ENCODE results near the gene BMP2.

BMP2 gene

DNA sequence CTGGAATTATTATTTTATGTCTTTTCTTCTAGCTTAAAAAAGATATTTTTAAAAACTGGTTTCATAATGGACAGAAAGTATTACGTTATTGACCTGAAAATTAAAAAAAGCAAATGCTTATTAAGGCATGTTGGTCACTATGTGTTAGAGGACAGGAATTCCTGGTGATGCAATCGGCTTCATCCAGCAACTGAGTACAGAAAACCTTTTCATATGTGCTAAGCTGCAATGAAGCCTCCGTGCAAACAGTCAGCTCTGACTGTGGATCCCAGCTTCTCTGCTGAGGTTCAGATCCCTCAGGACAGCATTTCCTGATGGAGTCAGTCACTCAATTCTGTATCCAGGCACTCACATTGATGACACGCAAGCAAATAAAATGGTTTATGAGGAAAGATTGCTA is 22.7 kb upstream of the BMP2 start:
- DNase-seq (ENCODE audit: extremely low spot score) = no peak
- POLR2A ChIA-PET = no interaction called here
- CTCF ChIA-PET = interaction anchor here (1.4 to 2.5 kb wide), 2 partner anchors 10 to 21 kb away, joined by 4 to 9 read pairs; no protein-coding TSS in a partner anchor
- TF ChIP-seq, protein P1, sequence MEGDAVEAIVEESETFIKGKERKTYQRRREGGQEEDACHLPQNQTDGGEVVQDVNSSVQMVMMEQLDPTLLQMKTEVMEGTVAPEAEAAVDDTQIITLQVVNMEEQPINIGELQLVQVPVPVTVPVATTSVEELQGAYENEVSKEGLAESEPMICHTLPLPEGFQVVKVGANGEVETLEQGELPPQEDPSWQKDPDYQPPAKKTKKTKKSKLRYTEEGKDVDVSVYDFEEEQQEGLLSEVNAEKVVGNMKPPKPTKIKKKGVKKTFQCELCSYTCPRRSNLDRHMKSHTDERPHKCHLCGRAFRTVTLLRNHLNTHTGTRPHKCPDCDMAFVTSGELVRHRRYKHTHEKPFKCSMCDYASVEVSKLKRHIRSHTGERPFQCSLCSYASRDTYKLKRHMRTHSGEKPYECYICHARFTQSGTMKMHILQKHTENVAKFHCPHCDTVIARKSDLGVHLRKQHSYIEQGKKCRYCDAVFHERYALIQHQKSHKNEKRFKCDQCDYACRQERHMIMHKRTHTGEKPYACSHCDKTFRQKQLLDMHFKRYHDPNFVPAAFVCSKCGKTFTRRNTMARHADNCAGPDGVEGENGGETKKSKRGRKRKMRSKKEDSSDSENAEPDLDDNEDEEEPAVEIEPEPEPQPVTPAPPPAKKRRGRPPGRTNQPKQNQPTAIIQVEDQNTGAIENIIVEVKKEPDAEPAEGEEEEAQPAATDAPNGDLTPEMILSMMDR (IDR thresholded peaks at IDR 0.05; ENCODE audit: control extremely low read depth, extremely low read depth, low read depth, missing control alignments) = no peak

DNA sequence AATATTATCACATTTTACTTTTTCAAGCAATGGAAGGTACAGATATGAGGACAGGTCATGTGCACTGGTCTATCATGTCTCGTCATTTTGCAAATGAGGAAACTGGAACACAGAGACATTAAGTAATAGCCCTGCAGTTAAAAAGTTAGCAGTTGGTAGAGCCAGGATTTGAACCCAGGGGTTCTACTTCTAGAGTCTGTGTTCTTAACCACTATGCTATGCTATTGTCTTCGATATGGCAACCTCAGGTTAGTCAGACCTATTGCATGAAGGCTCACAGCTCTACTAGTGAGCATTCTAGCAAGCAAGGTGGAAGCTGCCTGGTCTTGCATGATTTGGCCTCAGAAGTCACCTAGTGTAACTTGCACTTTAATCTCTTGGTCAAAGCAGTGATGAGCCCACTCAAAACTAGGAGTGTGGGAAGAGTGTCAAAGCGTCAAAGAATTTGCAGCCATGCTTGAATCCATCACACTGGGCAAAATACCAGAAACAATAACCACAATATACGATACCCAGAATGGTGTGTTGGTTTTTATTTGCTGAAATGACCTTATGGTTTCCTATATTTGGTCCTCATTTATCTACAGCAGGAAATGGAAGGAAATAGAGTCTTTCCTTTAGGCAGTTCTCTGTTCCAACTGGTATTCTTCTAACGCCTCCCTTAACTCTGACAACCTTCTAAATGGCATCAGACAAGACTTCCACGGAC is 20.4 kb upstream of the BMP2 start:
- DNase-seq (ENCODE audit: extremely low spot score) = no peak
- ChIA-PET POLR2A (no interaction called here), CTCF (no interaction called here)
- TF ChIP-seq, protein P1 (IDR thresholded peaks at IDR 0.05; ENCODE audit: control extremely low read depth, extremely low read depth, low read depth, missing control alignments) = no peak

DNA sequence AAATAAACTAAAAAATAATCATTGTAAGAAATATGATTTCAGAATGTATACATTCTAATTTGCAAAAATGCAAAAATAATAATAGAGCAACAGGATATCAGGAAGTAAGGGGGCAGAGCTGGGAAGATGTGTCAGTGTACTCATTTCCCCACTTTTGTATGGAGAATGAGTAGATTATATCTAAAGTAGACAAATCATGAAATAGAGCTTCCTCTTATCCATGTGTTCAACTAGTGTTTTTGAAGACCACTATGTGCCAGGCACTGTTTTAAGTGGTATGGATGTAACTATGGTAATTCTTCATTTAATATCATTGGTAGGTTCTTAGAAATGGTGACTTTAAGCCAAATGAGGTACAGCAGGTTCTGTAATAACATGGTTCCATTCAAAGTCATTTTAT is 17.0 kb upstream of the BMP2 start:
- POLR2A ChIA-PET = no interaction called here
- TF ChIP-seq, protein P1 (IDR thresholded peaks at IDR 0.05; ENCODE audit: control extremely low read depth, extremely low read depth, low read depth, missing control alignments) = no peak
- DNase-seq (ENCODE audit: extremely low spot score) = no peak
- CTCF ChIA-PET = interaction anchor here (1.3 to 1.6 kb wide), 2 partner anchors 15 to 16 kb away, joined by 4 to 6 read pairs; no protein-coding TSS in a partner anchor

DNA sequence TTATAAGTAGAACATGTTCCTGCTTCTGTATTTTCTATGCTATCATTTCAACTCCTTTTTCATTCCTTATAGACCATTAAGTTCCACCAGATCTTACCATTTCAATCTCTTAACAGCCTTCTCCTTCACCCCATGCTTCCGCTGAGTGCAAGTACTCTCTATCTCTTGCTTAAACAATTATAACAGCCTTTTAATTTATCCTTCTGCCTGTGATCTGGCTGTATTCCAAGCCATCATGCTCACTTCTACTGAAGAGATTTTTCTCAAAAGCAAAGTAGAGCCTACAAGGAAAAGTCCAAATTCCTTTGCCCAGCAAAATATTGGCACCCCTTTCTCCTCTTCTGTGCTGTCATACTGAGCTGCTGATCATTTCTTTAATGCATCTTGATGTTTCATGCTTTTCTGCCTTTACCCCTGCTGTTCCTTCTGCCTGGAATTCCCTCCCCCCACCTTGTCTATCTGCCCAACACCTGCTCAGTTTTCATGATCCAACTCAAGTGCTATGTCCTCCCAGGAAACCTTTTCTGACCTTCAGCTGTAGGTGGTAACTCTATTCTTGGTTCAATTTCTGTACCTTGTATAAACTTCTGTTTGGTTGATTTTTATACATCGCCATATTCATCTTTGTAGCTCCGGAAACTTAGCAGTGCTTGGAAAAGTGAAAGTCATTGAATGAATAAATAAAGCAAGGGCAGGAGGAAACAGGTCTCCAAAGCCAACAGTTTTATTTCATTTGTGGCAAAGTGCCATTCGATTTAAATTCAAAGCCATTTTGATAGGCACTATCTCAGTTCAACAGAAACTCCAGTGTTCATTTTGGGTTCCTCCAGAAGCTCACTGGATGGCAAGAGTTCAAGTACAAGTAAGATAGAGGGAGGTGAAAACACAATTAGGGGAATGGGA is 10.5 kb upstream of the BMP2 start:
- TF ChIP-seq, protein P1 (IDR thresholded peaks at IDR 0.05; ENCODE audit: control extremely low read depth, extremely low read depth, low read depth, missing control alignments) = no peak
- ChIA-PET CTCF (interaction anchor here (1.6 to 2.8 kb wide), 2 partner anchors 9 to 21 kb away, joined by 4 to 17 read pairs; no protein-coding TSS in a partner anchor), POLR2A (no interaction called here)
- no peak for DNase-seq (ENCODE audit: extremely low spot score)

DNA sequence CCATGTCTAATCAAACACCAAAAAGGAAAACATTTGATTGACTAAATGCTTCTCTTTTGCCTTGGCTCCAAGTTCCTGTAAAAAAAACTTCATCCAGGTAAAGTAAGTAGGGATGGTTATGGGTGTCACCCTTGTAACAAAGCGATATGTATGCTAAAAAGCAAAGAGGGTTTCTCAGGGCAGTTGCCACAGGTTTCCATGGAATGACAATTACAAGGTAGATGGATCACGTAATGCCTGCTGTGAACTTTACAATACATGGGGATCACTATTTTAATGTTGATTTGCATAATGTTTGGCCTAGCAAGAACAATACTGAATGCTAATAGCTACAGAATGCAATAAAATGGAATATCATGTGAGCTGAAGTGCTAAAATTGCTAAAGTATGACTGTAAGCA is 2.9 kb upstream of the BMP2 start:
- DNase-seq (ENCODE audit: extremely low spot score) = no peak
- ChIA-PET POLR2A (no interaction called here), CTCF (interaction anchor here (1.0 to 2.8 kb wide), 10 partner anchors 9 to 1958 kb away, joined by 3 to 24 read pairs (median 7); no protein-coding TSS in a partner anchor)
- TF ChIP-seq, protein P1 (IDR thresholded peaks at IDR 0.05; ENCODE audit: control extremely low read depth, extremely low read depth, low read depth, missing control alignments) = no peak

DNA sequence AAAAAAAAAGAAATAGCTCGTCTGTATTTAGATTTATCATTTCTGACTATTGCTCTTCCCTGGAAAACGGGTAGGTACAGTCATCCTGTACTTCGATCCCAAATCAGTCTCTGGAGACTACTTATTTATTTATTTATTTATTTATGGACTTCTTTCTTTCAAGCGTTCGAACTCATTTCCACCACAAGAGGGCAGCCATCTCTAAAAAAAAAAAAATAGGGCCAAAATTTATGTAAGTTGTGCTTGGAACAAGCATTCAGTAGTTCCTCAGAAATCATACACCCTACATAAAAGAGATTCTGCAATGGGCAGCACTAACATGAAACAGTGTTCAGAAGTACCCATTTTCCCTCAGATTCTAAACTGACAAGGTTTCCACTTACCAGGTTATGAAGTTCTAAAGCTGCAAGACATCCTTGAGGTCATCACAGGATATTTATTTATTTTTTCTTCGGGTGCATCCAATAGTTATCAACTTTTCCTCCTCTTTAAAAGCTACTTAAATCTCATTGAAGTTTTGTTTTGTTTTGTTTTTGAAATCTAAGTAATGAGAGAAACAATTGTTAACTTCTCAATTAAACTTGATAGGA is 1.9 kb upstream of the BMP2 start:
- POLR2A ChIA-PET = no interaction called here
- TF ChIP-seq, protein P1 (IDR thresholded peaks at IDR 0.05; ENCODE audit: control extremely low read depth, extremely low read depth, low read depth, missing control alignments) = peak; percentile 46
- CTCF ChIA-PET = interaction anchor here (0.7 to 2.8 kb wide), 23 partner anchors 9 to 1957 kb away, joined by 3 to 24 read pairs (median 3); no protein-coding TSS in a partner anchor
- DNase-seq (ENCODE audit: extremely low spot score) = peak; percentile 29
